WTC11 (cell line): Measurements from ENCODE around the gene EPO. TPM values are rescaled to one million over a fixed set of nuclear protein-coding genes. Genes with fewer than 3 reads are reported as not detected.

Source experiments
- ATAC-seq: fragments of 200-7000 bp; cut with Tn5 transposase; 2 replicates; pipeline ENCODE4 v1.10.0; 2021; ENCODE audit warnings: mild to moderate bottlenecking, moderate library complexity
- CTCF ChIA-PET: fragments of 300-600 bp; sonication (Branson Sonifier 250); formaldehyde crosslinking; loops from one replicate; lab custom pipeline; 2021; ENCODE audit warnings: antibody characterized with exemption; lab: Charles Lee
- POLR2A ChIA-PET: fragments of 350-600 bp; sonication (Branson Sonifier 250); formaldehyde crosslinking; loops from one replicate; lab custom pipeline; 2021; ENCODE audit warnings: antibody characterized with exemption; lab: Charles Lee
- DNase-seq: peaks from one replicate; pipeline ENCODE4 v3.0.0; 2021; ENCODE audit warnings: low spot score
- H3K27ac Mint-ChIP-seq: 2 replicates; pipeline ENCODE4 v1.8.0; 2021; ENCODE audit warnings: mixed read lengths
- H3K27me3 Mint-ChIP-seq: 2 replicates; pipeline ENCODE4 v1.8.0; 2021; ENCODE audit warnings: low read depth, mild to moderate bottlenecking, moderate library complexity, mixed read lengths
- H3K36me3 Mint-ChIP-seq: 2 replicates; pipeline ENCODE4 v1.8.0; 2021; ENCODE audit warnings: mixed read lengths
- H3K4me1 Mint-ChIP-seq: 2 replicates; pipeline ENCODE4 v1.8.0; 2022; ENCODE audit warnings: mixed read lengths
- H3K4me3 Mint-ChIP-seq: 2 replicates; pipeline ENCODE4 v1.8.0; 2021; ENCODE audit warnings: mild to moderate bottlenecking, moderate library complexity, mixed read lengths
- H3K9me3 Mint-ChIP-seq: 2 replicates; pipeline ENCODE4 v1.8.0; 2021; ENCODE audit warnings: mixed read lengths
- ETV6 ChIP-seq: sonication (generic); formaldehyde crosslinking; IDR thresholded peaks from 2 replicates; pipeline ENCODE4 v1.8.1; 2022; ENCODE audit warnings: mild to moderate bottlenecking, missing genetic modification reagents
- FOXK1 ChIP-seq: sonication (generic); formaldehyde crosslinking; IDR thresholded peaks from 2 replicates; pipeline ENCODE4 v1.8.0; 2022; ENCODE audit warnings: mild to moderate bottlenecking, moderate library complexity, missing genetic modification reagents
- FOXP1 ChIP-seq: sonication (generic); formaldehyde crosslinking; IDR thresholded peaks from 2 replicates; pipeline ENCODE4 v1.8.0; 2022; ENCODE audit warnings: missing genetic modification reagents, mild to moderate bottlenecking, moderate library complexity, borderline replicate concordance
- IRF2 ChIP-seq: sonication (generic); formaldehyde crosslinking; IDR thresholded peaks from 2 replicates; pipeline ENCODE4 v1.8.0; 2022; ENCODE audit warnings: low read depth, missing genetic modification reagents, borderline replicate concordance
- KAT7 ChIP-seq: sonication (generic); formaldehyde crosslinking; IDR thresholded peaks from 2 replicates; pipeline ENCODE4 v1.8.1; 2023; ENCODE audit warnings: missing genetic modification reagents, mild to moderate bottlenecking, borderline replicate concordance
- NFYB ChIP-seq: sonication (generic); formaldehyde crosslinking; conservative IDR thresholded peaks from 2 replicates; pipeline ENCODE4 v1.8.0; 2022; ENCODE audit warnings: low read depth, missing genetic modification reagents
- SOX15 ChIP-seq: fragments of 250-450 bp; sonication (Bioruptor Pico); IDR thresholded peaks from 2 replicates; pipeline ENCODE4 v1.9.0; 2021; ENCODE audit warnings: mild to moderate bottlenecking
- SP1 ChIP-seq: sonication (generic); formaldehyde crosslinking; conservative IDR thresholded peaks from 2 replicates; pipeline ENCODE4 v1.8.1; 2022; ENCODE audit warnings: missing genetic modification reagents
- ZBTB21 ChIP-seq: sonication (generic); formaldehyde crosslinking; IDR thresholded peaks from 2 replicates; pipeline ENCODE4 v1.8.1; 2023; ENCODE audit warnings: mild to moderate bottlenecking, missing genetic modification reagents, borderline replicate concordance
- ZNF219 ChIP-seq: sonication (generic); formaldehyde crosslinking; IDR thresholded peaks from 2 replicates; pipeline ENCODE4 v1.8.0; 2023; ENCODE audit warnings: missing genetic modification reagents, mild to moderate bottlenecking, borderline replicate concordance
- ZNF263 ChIP-seq: sonication (generic); formaldehyde crosslinking; IDR thresholded peaks from 2 replicates; pipeline ENCODE4 v1.8.1; 2022; ENCODE audit warnings: low read depth, mild to moderate bottlenecking, moderate library complexity, missing genetic modification reagents
- ZNF416 ChIP-seq: fragments of 250-450 bp; sonication (Bioruptor Pico); IDR thresholded peaks from 2 replicates; pipeline ENCODE4 v1.9.0; 2021; ENCODE audit warnings: mild to moderate bottlenecking, inconsistent platforms
- ZNF423 ChIP-seq: fragments of 250-450 bp; sonication (Bioruptor Pico); IDR thresholded peaks from 2 replicates; pipeline ENCODE4 v2.1.2; 2022; ENCODE audit warnings: mild to moderate bottlenecking, moderate library complexity
- total RNA-seq: library from RNA; stranded (reverse); gene quantifications from 3 replicates; pipeline ENCODE4 v1.2.3, GENCODE V29; 2021
- TF ChIP-seq, protein P1 (sequence below): sonication (generic); formaldehyde crosslinking; IDR thresholded peaks from 2 replicates; pipeline ENCODE4 v1.8.0; 2022; ENCODE audit warnings: mild to moderate bottlenecking, missing genetic modification reagents
- TF ChIP-seq, protein P2 (sequence below): sonication (generic); formaldehyde crosslinking; IDR thresholded peaks from 2 replicates; pipeline ENCODE4 v1.8.1; 2023; ENCODE audit warnings: mild to moderate bottlenecking, missing genetic modification reagents
- TF ChIP-seq, protein P3 (sequence below): sonication (generic); formaldehyde crosslinking; IDR thresholded peaks from 2 replicates; pipeline ENCODE4 v1.8.1; 2023; ENCODE audit warnings: mild to moderate bottlenecking, missing genetic modification reagents, borderline replicate concordance
- TF ChIP-seq, protein P4 (sequence below): sonication (generic); formaldehyde crosslinking; IDR thresholded peaks from 2 replicates; pipeline ENCODE4 v1.8.1; 2023; ENCODE audit warnings: mild to moderate bottlenecking, missing genetic modification reagents, moderate library complexity
- TF ChIP-seq, protein P5 (sequence below): sonication (generic); formaldehyde crosslinking; IDR thresholded peaks from 2 replicates; pipeline ENCODE4 v1.8.1; 2022; ENCODE audit warnings: low read depth, mild to moderate bottlenecking, moderate library complexity, missing genetic modification reagents, borderline replicate concordance
- TF ChIP-seq, protein P6 (sequence below): sonication (generic); formaldehyde crosslinking; IDR thresholded peaks from 2 replicates; pipeline ENCODE4 v1.8.0; 2022; ENCODE audit warnings: mild to moderate bottlenecking, missing genetic modification reagents

Gene EPO
- total RNA-seq, 1 experiment from 2014 or later: 0.63 TPM

DNA sequence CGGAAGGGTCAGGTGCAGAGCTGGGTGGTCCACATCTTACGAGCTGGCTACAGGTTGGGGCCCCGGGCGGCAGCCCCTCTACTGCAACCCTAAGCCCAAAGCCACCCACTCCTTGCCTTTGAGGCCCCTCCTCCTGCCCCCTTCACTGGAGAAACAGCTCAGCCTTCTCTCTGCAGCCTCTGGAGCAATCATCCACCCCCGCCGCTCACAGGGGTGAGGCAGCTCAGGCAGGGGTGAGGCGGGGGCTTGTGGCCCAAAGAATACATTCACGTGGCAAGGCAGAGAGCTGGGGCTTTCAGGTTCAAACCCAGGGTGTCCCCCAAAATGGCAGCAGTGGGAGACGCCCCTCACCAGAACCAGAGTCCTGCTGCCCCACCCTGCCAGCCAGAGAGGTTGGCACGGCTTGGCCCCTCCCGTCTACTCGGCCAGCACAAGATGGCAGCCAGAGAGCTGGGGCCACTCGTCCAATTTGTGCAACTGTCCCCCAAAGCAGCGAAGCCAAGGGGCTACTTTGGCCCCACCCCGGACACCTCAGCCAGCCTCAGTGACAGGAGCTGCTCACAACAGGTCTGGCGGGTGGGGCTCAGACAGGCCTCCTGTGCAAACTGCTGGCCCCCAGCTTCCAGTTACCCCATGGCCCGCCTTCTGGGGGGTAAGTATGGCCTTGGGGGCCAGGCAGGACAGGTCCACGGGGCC, 39.5 kb upstream of the EPO start:
- Mint-ChIP-seq H3K27ac (no peak overlapping the region), H3K9me3 (no peaks in the 10 kb centered on the region), H3K4me1 (peaks cover 11% of the 10 kb centered on the region), H3K27me3 (no peaks in the 10 kb centered on the region)
- TF ChIP-seq FOXP1 (CRISPR knock-in tag) (0 out of 2 replicates have a peak, but pooled peaks have one; percentile 14), ZNF263 (no peak)
- TF ChIP-seq, all 79 proteins: peak for 1
- DNase-seq (no peak), ATAC-seq (no peak)
- ChIA-PET CTCF (interaction anchor here (0.6 to 2.9 kb wide), 10 partner anchors 11 to 172 kb away, joined by 3 to 15 read pairs (median 4); partner anchors contain the start of genes MOSPD3 and SLC12A9), POLR2A (interaction anchor here (0.7 to 1.4 kb wide), 5 partner anchors 24 to 68 kb away, joined by 3 to 10 read pairs (median 5); partner anchors contain the start of gene MOSPD3)
- peaks cover 24% of the 10 kb centered on the region for H3K36me3 Mint-ChIP-seq
- no peak overlapping the region for H3K4me3 Mint-ChIP-seq

DNA sequence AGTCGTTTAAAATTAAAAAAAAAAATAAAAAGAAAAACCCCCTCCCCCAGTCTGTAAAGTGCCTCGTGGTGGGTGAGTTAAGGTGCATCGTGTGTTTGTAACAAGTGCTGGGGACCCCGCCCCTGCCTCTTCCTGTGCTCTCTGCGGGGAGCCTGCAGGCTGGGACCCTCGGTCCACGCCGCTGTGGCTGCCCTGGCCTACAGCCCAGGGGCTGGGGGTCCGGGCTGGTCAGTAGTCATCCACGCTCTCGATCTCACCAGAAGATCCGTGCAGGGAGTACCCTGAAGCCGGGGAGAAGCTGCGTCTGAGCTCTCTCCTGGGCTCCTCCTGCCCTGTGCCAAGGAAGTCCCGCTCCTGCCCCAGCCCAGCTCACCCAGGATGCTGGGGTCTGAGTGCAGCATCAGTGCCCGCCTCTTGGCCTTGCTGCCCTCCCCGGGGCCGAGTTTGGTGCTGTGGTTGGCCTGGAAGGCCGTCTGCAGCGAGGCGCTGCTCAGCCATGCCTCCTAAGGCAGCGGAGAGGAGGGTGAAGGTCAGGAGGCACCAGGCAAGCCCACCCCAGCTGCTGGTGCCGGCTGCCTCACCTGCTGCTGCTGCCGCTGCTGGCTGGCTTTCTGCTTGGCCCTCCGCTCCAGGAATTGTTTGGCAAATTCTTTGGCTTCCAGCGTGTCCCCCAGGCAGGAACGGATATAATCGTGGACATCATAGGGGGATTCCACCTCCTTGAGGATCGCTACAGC, 38.6 kb upstream of the EPO start:
- no peaks in the 10 kb centered on the region for H3K27me3 Mint-ChIP-seq
- peaks cover 24% of the 10 kb centered on the region for H3K36me3 Mint-ChIP-seq
- TF ChIP-seq, protein P1, sequence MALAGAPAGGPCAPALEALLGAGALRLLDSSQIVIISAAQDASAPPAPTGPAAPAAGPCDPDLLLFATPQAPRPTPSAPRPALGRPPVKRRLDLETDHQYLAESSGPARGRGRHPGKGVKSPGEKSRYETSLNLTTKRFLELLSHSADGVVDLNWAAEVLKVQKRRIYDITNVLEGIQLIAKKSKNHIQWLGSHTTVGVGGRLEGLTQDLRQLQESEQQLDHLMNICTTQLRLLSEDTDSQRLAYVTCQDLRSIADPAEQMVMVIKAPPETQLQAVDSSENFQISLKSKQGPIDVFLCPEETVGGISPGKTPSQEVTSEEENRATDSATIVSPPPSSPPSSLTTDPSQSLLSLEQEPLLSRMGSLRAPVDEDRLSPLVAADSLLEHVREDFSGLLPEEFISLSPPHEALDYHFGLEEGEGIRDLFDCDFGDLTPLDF (CRISPR knock-in tag): no peak
- TF ChIP-seq, protein P2, sequence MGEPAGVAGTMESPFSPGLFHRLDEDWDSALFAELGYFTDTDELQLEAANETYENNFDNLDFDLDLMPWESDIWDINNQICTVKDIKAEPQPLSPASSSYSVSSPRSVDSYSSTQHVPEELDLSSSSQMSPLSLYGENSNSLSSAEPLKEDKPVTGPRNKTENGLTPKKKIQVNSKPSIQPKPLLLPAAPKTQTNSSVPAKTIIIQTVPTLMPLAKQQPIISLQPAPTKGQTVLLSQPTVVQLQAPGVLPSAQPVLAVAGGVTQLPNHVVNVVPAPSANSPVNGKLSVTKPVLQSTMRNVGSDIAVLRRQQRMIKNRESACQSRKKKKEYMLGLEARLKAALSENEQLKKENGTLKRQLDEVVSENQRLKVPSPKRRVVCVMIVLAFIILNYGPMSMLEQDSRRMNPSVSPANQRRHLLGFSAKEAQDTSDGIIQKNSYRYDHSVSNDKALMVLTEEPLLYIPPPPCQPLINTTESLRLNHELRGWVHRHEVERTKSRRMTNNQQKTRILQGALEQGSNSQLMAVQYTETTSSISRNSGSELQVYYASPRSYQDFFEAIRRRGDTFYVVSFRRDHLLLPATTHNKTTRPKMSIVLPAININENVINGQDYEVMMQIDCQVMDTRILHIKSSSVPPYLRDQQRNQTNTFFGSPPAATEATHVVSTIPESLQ: no peak
- TF ChIP-seq ZNF416 (no peak), KAT7 (CRISPR knock-in tag) (no peak), IRF2 (CRISPR knock-in tag) (no peak), FOXK1 (no peak), ZNF219 (CRISPR knock-in tag) (no peak), ZBTB21 (no peak), ETV6 (CRISPR knock-in tag) (no peak), FOXP1 (CRISPR knock-in tag) (no peak), NFYB (CRISPR knock-in tag) (no peak), ZNF423 (no peak), SOX15 (CRISPR knock-in tag) (no peak), SP1 (CRISPR knock-in tag) (no peak)
- TF ChIP-seq, protein P3, sequence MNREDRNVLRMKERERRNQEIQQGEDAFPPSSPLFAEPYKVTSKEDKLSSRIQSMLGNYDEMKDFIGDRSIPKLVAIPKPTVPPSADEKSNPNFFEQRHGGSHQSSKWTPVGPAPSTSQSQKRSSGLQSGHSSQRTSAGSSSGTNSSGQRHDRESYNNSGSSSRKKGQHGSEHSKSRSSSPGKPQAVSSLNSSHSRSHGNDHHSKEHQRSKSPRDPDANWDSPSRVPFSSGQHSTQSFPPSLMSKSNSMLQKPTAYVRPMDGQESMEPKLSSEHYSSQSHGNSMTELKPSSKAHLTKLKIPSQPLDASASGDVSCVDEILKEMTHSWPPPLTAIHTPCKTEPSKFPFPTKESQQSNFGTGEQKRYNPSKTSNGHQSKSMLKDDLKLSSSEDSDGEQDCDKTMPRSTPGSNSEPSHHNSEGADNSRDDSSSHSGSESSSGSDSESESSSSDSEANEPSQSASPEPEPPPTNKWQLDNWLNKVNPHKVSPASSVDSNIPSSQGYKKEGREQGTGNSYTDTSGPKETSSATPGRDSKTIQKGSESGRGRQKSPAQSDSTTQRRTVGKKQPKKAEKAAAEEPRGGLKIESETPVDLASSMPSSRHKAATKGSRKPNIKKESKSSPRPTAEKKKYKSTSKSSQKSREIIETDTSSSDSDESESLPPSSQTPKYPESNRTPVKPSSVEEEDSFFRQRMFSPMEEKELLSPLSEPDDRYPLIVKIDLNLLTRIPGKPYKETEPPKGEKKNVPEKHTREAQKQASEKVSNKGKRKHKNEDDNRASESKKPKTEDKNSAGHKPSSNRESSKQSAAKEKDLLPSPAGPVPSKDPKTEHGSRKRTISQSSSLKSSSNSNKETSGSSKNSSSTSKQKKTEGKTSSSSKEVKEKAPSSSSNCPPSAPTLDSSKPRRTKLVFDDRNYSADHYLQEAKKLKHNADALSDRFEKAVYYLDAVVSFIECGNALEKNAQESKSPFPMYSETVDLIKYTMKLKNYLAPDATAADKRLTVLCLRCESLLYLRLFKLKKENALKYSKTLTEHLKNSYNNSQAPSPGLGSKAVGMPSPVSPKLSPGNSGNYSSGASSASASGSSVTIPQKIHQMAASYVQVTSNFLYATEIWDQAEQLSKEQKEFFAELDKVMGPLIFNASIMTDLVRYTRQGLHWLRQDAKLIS (CRISPR knock-in tag): no peak
- TF ChIP-seq, protein P4, sequence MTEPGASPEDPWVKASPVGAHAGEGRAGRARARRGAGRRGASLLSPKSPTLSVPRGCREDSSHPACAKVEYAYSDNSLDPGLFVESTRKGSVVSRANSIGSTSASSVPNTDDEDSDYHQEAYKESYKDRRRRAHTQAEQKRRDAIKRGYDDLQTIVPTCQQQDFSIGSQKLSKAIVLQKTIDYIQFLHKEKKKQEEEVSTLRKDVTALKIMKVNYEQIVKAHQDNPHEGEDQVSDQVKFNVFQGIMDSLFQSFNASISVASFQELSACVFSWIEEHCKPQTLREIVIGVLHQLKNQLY (CRISPR knock-in tag): no peak
- TF ChIP-seq, protein P5, sequence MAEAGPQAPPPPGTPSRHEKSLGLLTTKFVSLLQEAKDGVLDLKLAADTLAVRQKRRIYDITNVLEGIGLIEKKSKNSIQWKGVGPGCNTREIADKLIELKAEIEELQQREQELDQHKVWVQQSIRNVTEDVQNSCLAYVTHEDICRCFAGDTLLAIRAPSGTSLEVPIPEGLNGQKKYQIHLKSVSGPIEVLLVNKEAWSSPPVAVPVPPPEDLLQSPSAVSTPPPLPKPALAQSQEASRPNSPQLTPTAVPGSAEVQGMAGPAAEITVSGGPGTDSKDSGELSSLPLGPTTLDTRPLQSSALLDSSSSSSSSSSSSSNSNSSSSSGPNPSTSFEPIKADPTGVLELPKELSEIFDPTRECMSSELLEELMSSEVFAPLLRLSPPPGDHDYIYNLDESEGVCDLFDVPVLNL (CRISPR knock-in tag): no peak
- TF ChIP-seq, protein P6, sequence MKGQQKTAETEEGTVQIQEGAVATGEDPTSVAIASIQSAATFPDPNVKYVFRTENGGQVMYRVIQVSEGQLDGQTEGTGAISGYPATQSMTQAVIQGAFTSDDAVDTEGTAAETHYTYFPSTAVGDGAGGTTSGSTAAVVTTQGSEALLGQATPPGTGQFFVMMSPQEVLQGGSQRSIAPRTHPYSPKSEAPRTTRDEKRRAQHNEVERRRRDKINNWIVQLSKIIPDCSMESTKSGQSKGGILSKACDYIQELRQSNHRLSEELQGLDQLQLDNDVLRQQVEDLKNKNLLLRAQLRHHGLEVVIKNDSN: no peak
- CTCF ChIA-PET: interaction anchor here (0.9 to 2.4 kb wide), 6 partner anchors 11 to 113 kb away, joined by 3 to 10 read pairs (median 4); partner anchors contain the start of gene POP7
- ATAC-seq (no peak), DNase-seq (no peak)
- peaks cover 7% of the 10 kb centered on the region for H3K4me1 Mint-ChIP-seq
- no peak overlapping the region for H3K4me3 Mint-ChIP-seq
- H3K9me3 Mint-ChIP-seq: no peaks in the 10 kb centered on the region
- POLR2A ChIA-PET: interaction anchor here (0.5 kb wide), 1 partner anchor 171 kb away, joined by 3 read pairs; the partner anchor contains the start of gene SLC12A9
- H3K27ac Mint-ChIP-seq: no peak overlapping the region
